ENCODE data around the gene SYCN. TPM values are rescaled to one million over a fixed set of nuclear protein-coding genes. Genes with fewer than 3 reads are reported as not detected.

SYCN gene
- total RNA-seq, 1 donor from 2014 or later: not detected

GRCh38 chr19:39171479-39172465 lies 32.3 kb downstream of the SYCN start:
- DNase-seq (ENCODE audit: low spot score): no peak
- Mint-ChIP-seq H3K36me3 (ENCODE audit: low read depth, unreplicated experiment) (peaks cover 9% of the 10 kb centered on the region), H3K4me1 (ENCODE audit: unreplicated experiment) (peaks cover 3% of the 10 kb centered on the region), H3K27me3 (ENCODE audit: unreplicated experiment) (peaks cover 8% of the 10 kb centered on the region), H3K9me3 (ENCODE audit: unreplicated experiment) (no peaks in the 10 kb centered on the region), H3K27ac (ENCODE audit: unreplicated experiment) (no peak overlapping the region), H3K4me3 (ENCODE audit: unreplicated experiment) (no peak overlapping the region)
- TF ChIP-seq, protein P1, sequence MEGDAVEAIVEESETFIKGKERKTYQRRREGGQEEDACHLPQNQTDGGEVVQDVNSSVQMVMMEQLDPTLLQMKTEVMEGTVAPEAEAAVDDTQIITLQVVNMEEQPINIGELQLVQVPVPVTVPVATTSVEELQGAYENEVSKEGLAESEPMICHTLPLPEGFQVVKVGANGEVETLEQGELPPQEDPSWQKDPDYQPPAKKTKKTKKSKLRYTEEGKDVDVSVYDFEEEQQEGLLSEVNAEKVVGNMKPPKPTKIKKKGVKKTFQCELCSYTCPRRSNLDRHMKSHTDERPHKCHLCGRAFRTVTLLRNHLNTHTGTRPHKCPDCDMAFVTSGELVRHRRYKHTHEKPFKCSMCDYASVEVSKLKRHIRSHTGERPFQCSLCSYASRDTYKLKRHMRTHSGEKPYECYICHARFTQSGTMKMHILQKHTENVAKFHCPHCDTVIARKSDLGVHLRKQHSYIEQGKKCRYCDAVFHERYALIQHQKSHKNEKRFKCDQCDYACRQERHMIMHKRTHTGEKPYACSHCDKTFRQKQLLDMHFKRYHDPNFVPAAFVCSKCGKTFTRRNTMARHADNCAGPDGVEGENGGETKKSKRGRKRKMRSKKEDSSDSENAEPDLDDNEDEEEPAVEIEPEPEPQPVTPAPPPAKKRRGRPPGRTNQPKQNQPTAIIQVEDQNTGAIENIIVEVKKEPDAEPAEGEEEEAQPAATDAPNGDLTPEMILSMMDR (IDR thresholded peaks at IDR 0.05; ENCODE audit: unreplicated experiment): no peak

- H3K4me1 Mint-ChIP-seq (ENCODE audit: unreplicated experiment): peaks cover 3% of the 10 kb centered on the region
- H3K9me3 Mint-ChIP-seq (ENCODE audit: unreplicated experiment): no peaks in the 10 kb centered on the region
- TF ChIP-seq, protein P1 (IDR thresholded peaks at IDR 0.05; ENCODE audit: unreplicated experiment): no peak
- H3K27ac Mint-ChIP-seq (ENCODE audit: unreplicated experiment): no peak overlapping the region
- H3K27me3 Mint-ChIP-seq (ENCODE audit: unreplicated experiment): peaks cover 6% of the 10 kb centered on the region
- H3K36me3 Mint-ChIP-seq (ENCODE audit: low read depth, unreplicated experiment): peaks cover 5% of the 10 kb centered on the region
- DNase-seq (ENCODE audit: low spot score): no peak
- no peak overlapping the region for H3K4me3 Mint-ChIP-seq (ENCODE audit: unreplicated experiment)
These were observed 33.5 kb downstream of the SYCN start for GRCh38 chr19:39170386-39171231.

DNA sequence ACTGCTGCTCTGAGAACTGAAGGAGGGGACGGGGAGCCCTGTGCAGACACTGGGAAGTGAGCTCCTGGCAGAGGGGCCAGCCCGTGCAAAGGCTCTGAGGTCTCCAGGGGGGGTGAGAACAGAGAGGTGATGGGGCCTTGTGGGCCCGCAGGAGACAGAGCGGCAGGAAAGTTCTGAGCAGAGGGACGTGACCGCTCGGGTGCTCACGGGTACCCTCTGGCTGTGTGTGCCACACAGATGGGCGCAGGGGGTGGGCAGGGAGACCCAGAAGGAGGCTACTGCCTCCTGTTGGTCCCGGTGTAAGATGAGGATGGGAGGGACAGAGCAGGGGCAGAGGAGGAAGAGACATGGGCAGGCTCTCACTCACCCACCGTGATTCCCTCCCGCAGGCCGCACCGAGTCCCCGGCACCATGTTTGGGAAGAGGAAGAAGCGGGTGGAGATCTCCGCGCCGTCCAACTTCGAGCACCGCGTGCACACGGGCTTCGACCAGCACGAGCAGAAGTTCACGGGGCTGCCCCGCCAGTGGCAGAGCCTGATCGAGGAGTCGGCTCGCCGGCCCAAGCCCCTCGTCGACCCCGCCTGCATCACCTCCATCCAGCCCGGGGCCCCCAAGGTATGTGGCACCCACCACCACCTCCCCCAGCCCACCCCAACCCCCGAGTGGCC lies 34.8 kb downstream of the SYCN start:
- no peaks in the 10 kb centered on the region for H3K9me3 Mint-ChIP-seq (ENCODE audit: unreplicated experiment)
- DNase-seq (ENCODE audit: low spot score): no peak
- no peak overlapping the region for H3K4me3 Mint-ChIP-seq (ENCODE audit: unreplicated experiment)
- H3K36me3 Mint-ChIP-seq (ENCODE audit: low read depth, unreplicated experiment): peaks cover 5% of the 10 kb centered on the region
- peaks cover 6% of the 10 kb centered on the region for H3K27me3 Mint-ChIP-seq (ENCODE audit: unreplicated experiment)
- no peak overlapping the region for H3K27ac Mint-ChIP-seq (ENCODE audit: unreplicated experiment)
- H3K4me1 Mint-ChIP-seq (ENCODE audit: unreplicated experiment): peaks cover 3% of the 10 kb centered on the region
- TF ChIP-seq, protein P1 (IDR thresholded peaks at IDR 0.05; ENCODE audit: unreplicated experiment): no peak

DNA sequence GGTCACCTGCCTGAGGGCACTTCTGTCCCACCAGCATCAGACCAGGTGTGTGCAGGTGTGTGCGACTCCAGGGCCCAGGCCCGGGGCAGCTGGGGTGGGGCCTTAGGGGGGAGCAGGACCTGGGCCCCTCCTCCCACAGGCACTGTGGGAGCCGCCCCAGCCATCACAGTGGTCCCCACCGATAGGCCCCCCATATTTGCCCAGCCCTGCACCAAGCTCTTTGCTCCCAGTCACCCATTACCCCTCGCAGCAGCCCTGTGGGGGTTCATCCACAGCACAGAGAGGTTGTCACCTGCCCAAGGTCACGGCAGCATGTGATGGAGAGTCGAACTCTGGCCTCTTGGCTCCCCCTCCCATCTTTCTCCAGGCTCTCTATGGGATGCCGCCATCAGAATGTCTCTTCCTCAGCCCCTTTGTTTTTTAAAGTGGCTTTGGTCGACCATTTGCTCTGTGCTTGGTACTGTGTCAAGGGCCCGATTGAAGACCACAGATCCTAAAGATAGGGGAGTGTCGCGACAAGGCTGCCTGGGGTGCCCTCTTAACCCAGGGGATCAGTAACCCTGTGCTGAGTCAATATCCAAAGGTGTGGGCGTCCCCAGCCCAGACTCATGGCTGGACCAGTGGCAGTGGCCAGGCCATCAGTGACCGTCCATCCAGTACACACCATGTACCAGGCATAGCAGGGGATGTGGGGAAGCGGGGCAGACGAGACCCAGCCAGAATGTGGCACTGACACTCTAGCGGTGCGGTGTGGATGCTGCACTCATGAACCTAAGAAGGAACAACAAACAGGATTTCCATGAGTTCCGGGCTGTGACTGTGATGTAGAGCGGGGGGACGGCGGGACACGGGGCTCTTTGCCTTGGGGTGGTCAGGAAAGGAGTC lies 35.6 kb downstream of the SYCN start:
- Mint-ChIP-seq H3K36me3 (ENCODE audit: low read depth, unreplicated experiment) (peaks cover 5% of the 10 kb centered on the region), H3K9me3 (ENCODE audit: unreplicated experiment) (no peaks in the 10 kb centered on the region), H3K27me3 (ENCODE audit: unreplicated experiment) (peaks cover 8% of the 10 kb centered on the region), H3K4me1 (ENCODE audit: unreplicated experiment) (peaks cover 3% of the 10 kb centered on the region), H3K27ac (ENCODE audit: unreplicated experiment) (no peak overlapping the region), H3K4me3 (ENCODE audit: unreplicated experiment) (no peak overlapping the region)
- TF ChIP-seq, protein P1 (IDR thresholded peaks at IDR 0.05; ENCODE audit: unreplicated experiment): no peak
- DNase-seq (ENCODE audit: low spot score): no peak

Data from endothelial cell (in vitro differentiated cells).